Left lung (tissue), 10 donors: Measurements from ENCODE around the gene PIK3AP1. TPM values are rescaled to one million over a fixed set of nuclear protein-coding genes. Genes with fewer than 3 reads are reported as not detected.

Experiments used
- ATAC-seq: fragments of 200-7000 bp; cut with Tn5 transposase; one replicate; pipeline ENCODE4 v1.9.1; 2020; ENCODE audit warnings: moderate library complexity
- DNase-seq, 4 donors: peaks; one replicate each; pipeline ENCODE4 v3.0.0-alpha.2; 2013 to 2020
- H3K27ac ChIP-seq, 2 donors: fragments of 200-600 bp; sonication (generic) in 1 of 2; one replicate each; pipeline versions ENCODE4 v1.5.0 to v1.8.0; 2020 to 2021
- H3K27me3 ChIP-seq, 2 donors: fragments of 200-600 bp; sonication (generic) in 1 of 2; one replicate each; pipeline versions ENCODE4 v1.5.0 to v1.8.0; 2020 to 2021
- H3K36me3 ChIP-seq, 2 donors: fragments of 200-600 bp; sonication (generic) in 1 of 2; one replicate each; pipeline versions ENCODE4 v1.5.0 to v1.8.0; 2020 to 2021
- H3K4me1 ChIP-seq, 2 donors: fragments of 200-600 bp; one replicate each; pipeline ENCODE4 v1.8.0; 2021
- H3K4me3 ChIP-seq, 2 donors: fragments of 200-600 bp; sonication (generic) in 1 of 2; one replicate each; pipeline versions ENCODE4 v1.5.0 to v1.8.0; 2020 to 2021; ENCODE audit warnings: mild to moderate bottlenecking in 1 of 2
- H3K9me3 ChIP-seq, 2 donors: fragments of 200-600 bp; sonication (generic) in 1 of 2; one replicate each; pipeline versions ENCODE4 v1.5.0 to v1.8.0; 2020 to 2021
- CTCF ChIP-seq, 2 donors: fragments of 200-600 bp; sonication (generic) in 1 of 2; IDR thresholded peaks; one replicate each; pipeline versions ENCODE4 v1.5.0 to v1.8.0; 2021; ENCODE audit warnings: antibody characterized with exemption in 2 of 2
- intact Hi-C, 2 donors: fragments of 100-400 bp; cut with DNase I; formaldehyde crosslinking; loops; one replicate each; pipeline versions ENCODE4 v1.11.2 to v1.14.2; 2022
- polyA plus RNA-seq, 6 donors: library from polyadenylated mRNA; unstranded; fragments of 120-200 nt; gene quantifications; one replicate each; pipeline ENCODE4 v1.2.1, GENCODE V29; 2013; ENCODE audit not compliant: insufficient read length in 6 of 6
- total RNA-seq, 2 donors: library from RNA; stranded (reverse); fragmentation: NEBNext Ultra II Directional; extraction: Animal tissue kit (Norgen Biotek cat#: 25700); gene quantifications; one replicate each; pipeline ENCODE4 v1.2.1, GENCODE V29; 2021
- donor health status: DM: no; HTN: yes; CAD: no.
- donor health status: DM: no; HTN: no; CAD: no.

PIK3AP1 gene
- total and polyA plus RNA-seq, 8 donors: 2.3 to 91.3 (median 3.6) TPM

- Histone ChIP-seq H3K4me3 (no peak overlapping the region), H3K27me3 (no peaks in the 10 kb centered on the region), H3K27ac (no peak overlapping the region), H3K4me1 (peaks cover 0 to 75% of the 10 kb centered on the region in 2 donors), H3K36me3 (no peaks in the 10 kb centered on the region), H3K9me3 (no peaks in the 10 kb centered on the region)
- ATAC-seq (no peak), DNase-seq (no peak)
- TF ChIP-seq CTCF (IDR thresholded peaks at IDR 0.05): no peak
- intact Hi-C loops: no loop called here
Measured at GRCh38 chr10:96691761-96692160, 28.6 kb downstream of the PIK3AP1 start.

- H3K27me3 ChIP-seq: no peaks in the 10 kb centered on the region
- DNase-seq (no peak), ATAC-seq (no peak)
- H3K4me1 ChIP-seq: peaks cover 0 to 75% of the 10 kb centered on the region in 2 donors
- H3K27ac ChIP-seq: peak overlapping the region in 1 of 2 donors; percentile 23
- no peaks in the 10 kb centered on the region for H3K9me3 ChIP-seq
- H3K36me3 ChIP-seq: no peaks in the 10 kb centered on the region
- intact Hi-C loops: no loop called here
- no peak for TF ChIP-seq CTCF (IDR thresholded peaks at IDR 0.05)
- H3K4me3 ChIP-seq: no peak overlapping the region
Measured at GRCh38 chr10:96690755-96691730, 29.3 kb downstream of the PIK3AP1 start.

GRCh38 chr10:96688789-96689188 lies 31.5 kb downstream of the PIK3AP1 start:
- ATAC-seq (no peak), DNase-seq (no peak)
- no peaks in the 10 kb centered on the region for H3K9me3 ChIP-seq
- no peaks in the 10 kb centered on the region for H3K36me3 ChIP-seq
- H3K4me1 ChIP-seq: peaks cover 0 to 75% of the 10 kb centered on the region in 2 donors
- no peak for TF ChIP-seq CTCF (IDR thresholded peaks at IDR 0.05)
- H3K27me3 ChIP-seq: no peaks in the 10 kb centered on the region
- no peak overlapping the region for H3K4me3 ChIP-seq
- no peak overlapping the region for H3K27ac ChIP-seq
- intact Hi-C loops: no loop called here

GRCh38 chr10:96687317-96688012 lies 32.8 kb downstream of the PIK3AP1 start:
- Histone ChIP-seq H3K9me3 (no peaks in the 10 kb centered on the region), H3K36me3 (no peaks in the 10 kb centered on the region), H3K4me1 (peaks cover 0 to 85% of the 10 kb centered on the region in 2 donors), H3K27ac (peak overlapping the region in 1 of 2 donors; percentile 46), H3K4me3 (no peak overlapping the region), H3K27me3 (no peaks in the 10 kb centered on the region)
- no peak for TF ChIP-seq CTCF (IDR thresholded peaks at IDR 0.05)
- DNase-seq (no peak), ATAC-seq (peak; percentile 55)
- intact Hi-C loops: no loop called here

GRCh38 chr10:96686514-96686913 lies 33.8 kb downstream of the PIK3AP1 start:
- ATAC-seq (no peak), DNase-seq (no peak)
- Histone ChIP-seq H3K4me1 (peaks cover 0 to 92% of the 10 kb centered on the region in 2 donors), H3K9me3 (no peaks in the 10 kb centered on the region), H3K36me3 (no peaks in the 10 kb centered on the region), H3K27me3 (no peaks in the 10 kb centered on the region), H3K27ac (no peak overlapping the region), H3K4me3 (no peak overlapping the region)
- no peak for TF ChIP-seq CTCF (IDR thresholded peaks at IDR 0.05)
- intact Hi-C loops: no loop called here
